ENCODE measurements around the gene UNC119B.
A peak's percentile ranks its signal among the peaks of the same experiment; 100 is the strongest.
"Not testable (repeated sequence)": the region's sequence is repeated elsewhere in the genome, so short reads cannot be mapped to it uniquely, and the experiment has no call there.

Gene UNC119B

GRCh38 chr12:120666571-120667390, 43.5 kb upstream of the UNC119B start:
- no peak for ATAC-seq (ENCODE audit: low read depth)
- Histone ChIP-seq H3K27ac (ENCODE audit: poor library complexity, severe bottlenecking) (no peak overlapping the region), H3K36me3 (ENCODE audit: low read depth) (no peaks in the 10 kb centered on the region), H3K4me1 (ENCODE audit: insufficient read depth, poor library complexity, severe bottlenecking) (no peaks in the 10 kb centered on the region), H3K4me3 (ENCODE audit: severe bottlenecking) (no peak overlapping the region), H3K9me3 (ENCODE audit: severe bottlenecking) (no peaks in the 10 kb centered on the region), H3K27me3 (ENCODE audit: insufficient read depth, poor library complexity, severe bottlenecking) (no peaks in the 10 kb centered on the region)
- no peak for TF ChIP-seq CTCF (IDR thresholded peaks at IDR 0.05; ENCODE audit: poor library complexity, severe bottlenecking)
- DNase-seq (ENCODE audit: low spot score) = no peak

GRCh38 chr12:120668091-120668867, 42.0 kb upstream of the UNC119B start:
- Histone ChIP-seq H3K27ac (ENCODE audit: poor library complexity, severe bottlenecking) (no peak overlapping the region), H3K4me1 (ENCODE audit: insufficient read depth, poor library complexity, severe bottlenecking) (no peaks in the 10 kb centered on the region), H3K36me3 (ENCODE audit: low read depth) (no peaks in the 10 kb centered on the region), H3K4me3 (ENCODE audit: severe bottlenecking) (no peak overlapping the region), H3K27me3 (ENCODE audit: insufficient read depth, poor library complexity, severe bottlenecking) (no peaks in the 10 kb centered on the region), H3K9me3 (ENCODE audit: severe bottlenecking) (no peaks in the 10 kb centered on the region)
- no peak for TF ChIP-seq CTCF (IDR thresholded peaks at IDR 0.05; ENCODE audit: poor library complexity, severe bottlenecking)
- no peak for DNase-seq (ENCODE audit: low spot score)
- ATAC-seq (ENCODE audit: low read depth) = no peak

GRCh38 chr12:120668868-120669840, 41.1 kb upstream of the UNC119B start:
- TF ChIP-seq CTCF (IDR thresholded peaks at IDR 0.05; ENCODE audit: poor library complexity, severe bottlenecking) = no peak
- Histone ChIP-seq H3K4me1 (ENCODE audit: insufficient read depth, poor library complexity, severe bottlenecking) (no peaks in the 10 kb centered on the region), H3K9me3 (ENCODE audit: severe bottlenecking) (no peaks in the 10 kb centered on the region), H3K36me3 (ENCODE audit: low read depth) (no peaks in the 10 kb centered on the region), H3K27me3 (ENCODE audit: insufficient read depth, poor library complexity, severe bottlenecking) (no peaks in the 10 kb centered on the region), H3K27ac (ENCODE audit: poor library complexity, severe bottlenecking) (no peak overlapping the region), H3K4me3 (ENCODE audit: severe bottlenecking) (no peak overlapping the region)
- ATAC-seq (ENCODE audit: low read depth) (peak; percentile 49), DNase-seq (ENCODE audit: low spot score) (no peak)

- H3K27me3 ChIP-seq (ENCODE audit: insufficient read depth, poor library complexity, severe bottlenecking); H3K4me1 ChIP-seq (ENCODE audit: insufficient read depth, poor library complexity, severe bottlenecking); ATAC-seq (ENCODE audit: low read depth); DNase-seq (ENCODE audit: low spot score); H3K9me3 ChIP-seq (ENCODE audit: severe bottlenecking); H3K4me3 ChIP-seq (ENCODE audit: severe bottlenecking); H3K27ac ChIP-seq (ENCODE audit: poor library complexity, severe bottlenecking); H3K36me3 ChIP-seq (ENCODE audit: low read depth): not testable (repeated sequence)
Observed at GRCh38 chr12:120670237-120670636, 40.0 kb upstream of the UNC119B start.

- TF ChIP-seq CTCF (IDR thresholded peaks at IDR 0.05; ENCODE audit: poor library complexity, severe bottlenecking) = no peak
- DNase-seq (ENCODE audit: low spot score) = no peak
- ATAC-seq (ENCODE audit: low read depth) = no peak
- Histone ChIP-seq H3K4me1 (ENCODE audit: insufficient read depth, poor library complexity, severe bottlenecking) (no peaks in the 10 kb centered on the region), H3K36me3 (ENCODE audit: low read depth) (no peaks in the 10 kb centered on the region), H3K4me3 (ENCODE audit: severe bottlenecking) (no peak overlapping the region), H3K9me3 (ENCODE audit: severe bottlenecking) (no peaks in the 10 kb centered on the region), H3K27me3 (ENCODE audit: insufficient read depth, poor library complexity, severe bottlenecking) (no peaks in the 10 kb centered on the region), H3K27ac (ENCODE audit: poor library complexity, severe bottlenecking) (no peak overlapping the region)
Observed at GRCh38 chr12:120670667-120671066, 39.6 kb upstream of the UNC119B start.
